ENCODE results near the gene CFAP77. TPM values are rescaled to one million over a fixed set of nuclear protein-coding genes. Genes with fewer than 3 reads are reported as not detected.

Gene CFAP77
- total and polyA plus RNA-seq, 2 of the 13 experiments (the other 11 are each of a cell fraction or from before 2014, with no cell fraction given): not detected

- no peak for TF ChIP-seq NFAT5 (CRISPR knock-in tag; IDR thresholded peaks at IDR 0.05)
- TF ChIP-seq NFRKB (IDR thresholded peaks at IDR 0.05): no peak
- TF ChIP-seq, protein P1, sequence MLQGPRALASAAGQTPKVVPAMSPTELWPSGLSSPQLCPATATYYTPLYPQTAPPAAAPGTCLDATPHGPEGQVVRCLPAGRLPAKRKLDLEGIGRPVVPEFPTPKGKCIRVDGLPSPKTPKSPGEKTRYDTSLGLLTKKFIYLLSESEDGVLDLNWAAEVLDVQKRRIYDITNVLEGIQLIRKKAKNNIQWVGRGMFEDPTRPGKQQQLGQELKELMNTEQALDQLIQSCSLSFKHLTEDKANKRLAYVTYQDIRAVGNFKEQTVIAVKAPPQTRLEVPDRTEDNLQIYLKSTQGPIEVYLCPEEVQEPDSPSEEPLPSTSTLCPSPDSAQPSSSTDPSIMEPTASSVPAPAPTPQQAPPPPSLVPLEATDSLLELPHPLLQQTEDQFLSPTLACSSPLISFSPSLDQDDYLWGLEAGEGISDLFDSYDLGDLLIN (CRISPR knock-in tag; IDR thresholded peaks at IDR 0.05; ENCODE audit: borderline replicate concordance): no peak
- no peak for TF ChIP-seq SRSF9 (IDR thresholded peaks at IDR 0.05; ENCODE audit: borderline replicate concordance, insufficient read depth, low read depth, low read length, poor library complexity, severe bottlenecking)
- no peak for TF ChIP-seq DDIT3 (CRISPR knock-in tag; IDR thresholded peaks at IDR 0.05)
- TF ChIP-seq, protein P2, sequence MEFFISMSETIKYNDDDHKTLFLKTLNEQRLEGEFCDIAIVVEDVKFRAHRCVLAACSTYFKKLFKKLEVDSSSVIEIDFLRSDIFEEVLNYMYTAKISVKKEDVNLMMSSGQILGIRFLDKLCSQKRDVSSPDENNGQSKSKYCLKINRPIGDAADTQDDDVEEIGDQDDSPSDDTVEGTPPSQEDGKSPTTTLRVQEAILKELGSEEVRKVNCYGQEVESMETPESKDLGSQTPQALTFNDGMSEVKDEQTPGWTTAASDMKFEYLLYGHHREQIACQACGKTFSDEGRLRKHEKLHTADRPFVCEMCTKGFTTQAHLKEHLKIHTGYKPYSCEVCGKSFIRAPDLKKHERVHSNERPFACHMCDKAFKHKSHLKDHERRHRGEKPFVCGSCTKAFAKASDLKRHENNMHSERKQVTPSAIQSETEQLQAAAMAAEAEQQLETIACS (CRISPR knock-in tag; IDR thresholded peaks at IDR 0.05): no peak
- TF ChIP-seq, protein P3, sequence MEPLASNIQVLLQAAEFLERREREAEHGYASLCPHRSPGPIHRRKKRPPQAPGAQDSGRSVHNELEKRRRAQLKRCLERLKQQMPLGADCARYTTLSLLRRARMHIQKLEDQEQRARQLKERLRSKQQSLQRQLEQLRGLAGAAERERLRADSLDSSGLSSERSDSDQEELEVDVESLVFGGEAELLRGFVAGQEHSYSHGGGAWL (CRISPR knock-in tag; IDR thresholded peaks at IDR 0.05): 0 out of 2 replicates have a peak, but pooled peaks have one; percentile 28
- TF ChIP-seq PAX8 (CRISPR knock-in tag; IDR thresholded peaks at IDR 0.05; ENCODE audit: borderline replicate concordance): no peak
- no peak for TF ChIP-seq RFX5 (IDR thresholded peaks at IDR 0.05; ENCODE audit: low read depth, low read length)
- TF ChIP-seq, protein P4, sequence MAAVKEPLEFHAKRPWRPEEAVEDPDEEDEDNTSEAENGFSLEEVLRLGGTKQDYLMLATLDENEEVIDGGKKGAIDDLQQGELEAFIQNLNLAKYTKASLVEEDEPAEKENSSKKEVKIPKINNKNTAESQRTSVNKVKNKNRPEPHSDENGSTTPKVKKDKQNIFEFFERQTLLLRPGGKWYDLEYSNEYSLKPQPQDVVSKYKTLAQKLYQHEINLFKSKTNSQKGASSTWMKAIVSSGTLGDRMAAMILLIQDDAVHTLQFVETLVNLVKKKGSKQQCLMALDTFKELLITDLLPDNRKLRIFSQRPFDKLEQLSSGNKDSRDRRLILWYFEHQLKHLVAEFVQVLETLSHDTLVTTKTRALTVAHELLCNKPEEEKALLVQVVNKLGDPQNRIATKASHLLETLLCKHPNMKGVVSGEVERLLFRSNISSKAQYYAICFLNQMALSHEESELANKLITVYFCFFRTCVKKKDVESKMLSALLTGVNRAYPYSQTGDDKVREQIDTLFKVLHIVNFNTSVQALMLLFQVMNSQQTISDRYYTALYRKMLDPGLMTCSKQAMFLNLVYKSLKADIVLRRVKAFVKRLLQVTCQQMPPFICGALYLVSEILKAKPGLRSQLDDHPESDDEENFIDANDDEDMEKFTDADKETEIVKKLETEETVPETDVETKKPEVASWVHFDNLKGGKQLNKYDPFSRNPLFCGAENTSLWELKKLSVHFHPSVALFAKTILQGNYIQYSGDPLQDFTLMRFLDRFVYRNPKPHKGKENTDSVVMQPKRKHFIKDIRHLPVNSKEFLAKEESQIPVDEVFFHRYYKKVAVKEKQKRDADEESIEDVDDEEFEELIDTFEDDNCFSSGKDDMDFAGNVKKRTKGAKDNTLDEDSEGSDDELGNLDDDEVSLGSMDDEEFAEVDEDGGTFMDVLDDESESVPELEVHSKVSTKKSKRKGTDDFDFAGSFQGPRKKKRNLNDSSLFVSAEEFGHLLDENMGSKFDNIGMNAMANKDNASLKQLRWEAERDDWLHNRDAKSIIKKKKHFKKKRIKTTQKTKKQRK (IDR thresholded peaks at IDR 0.05; ENCODE audit: low read length): no peak
- no peak for TF ChIP-seq ZBTB8A (CRISPR knock-in tag; IDR thresholded peaks at IDR 0.05; ENCODE audit: borderline replicate concordance, low read depth)
- TF ChIP-seq ZKSCAN1 (IDR thresholded peaks at IDR 0.05; ENCODE audit: low read length): no peak
- TF ChIP-seq ZNF780A (CRISPR knock-in tag; IDR thresholded peaks at IDR 0.05): no peak
- TF ChIP-seq, protein P5, sequence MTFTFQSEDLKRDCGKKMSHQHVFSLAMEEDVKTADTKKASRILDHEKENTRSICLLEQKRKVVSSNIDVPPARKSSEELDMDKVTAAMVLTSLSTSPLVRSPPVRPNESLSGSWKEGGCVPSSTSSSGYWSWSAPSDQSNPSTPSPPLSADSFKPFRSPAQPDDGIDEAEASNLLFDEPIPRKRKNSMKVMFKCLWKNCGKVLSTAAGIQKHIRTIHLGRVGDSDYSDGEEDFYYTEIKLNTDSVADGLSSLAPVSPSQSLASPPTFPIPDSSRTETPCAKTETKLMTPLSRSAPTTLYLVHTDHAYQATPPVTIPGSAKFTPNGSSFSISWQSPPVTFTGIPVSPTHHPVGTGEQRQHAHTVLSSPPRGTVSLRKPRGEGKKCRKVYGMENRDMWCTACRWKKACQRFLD (CRISPR knock-in tag; IDR thresholded peaks at IDR 0.05; ENCODE audit: borderline replicate concordance): no peak
- no peak for TF ChIP-seq KLF9 (CRISPR knock-in tag; IDR thresholded peaks at IDR 0.05; ENCODE audit: low read depth)
- TF ChIP-seq KDM1A (CRISPR knock-in tag; IDR thresholded peaks at IDR 0.05): no peak
- peak; percentile 88 for TF ChIP-seq RAD21 (CRISPR knock-in tag; IDR thresholded peaks at IDR 0.05)
Observed at GRCh38 chr9:132411091-132411508, 1.1 kb downstream of the CFAP77 start (continued).
